ENCODE data around the gene LSM14B. TPM values are rescaled to one million over a fixed set of nuclear protein-coding genes. Genes with fewer than 3 reads are reported as not detected.

LSM14B gene
- total RNA-seq, 1 experiment from 2014 or later: 45.6 TPM

DNA sequence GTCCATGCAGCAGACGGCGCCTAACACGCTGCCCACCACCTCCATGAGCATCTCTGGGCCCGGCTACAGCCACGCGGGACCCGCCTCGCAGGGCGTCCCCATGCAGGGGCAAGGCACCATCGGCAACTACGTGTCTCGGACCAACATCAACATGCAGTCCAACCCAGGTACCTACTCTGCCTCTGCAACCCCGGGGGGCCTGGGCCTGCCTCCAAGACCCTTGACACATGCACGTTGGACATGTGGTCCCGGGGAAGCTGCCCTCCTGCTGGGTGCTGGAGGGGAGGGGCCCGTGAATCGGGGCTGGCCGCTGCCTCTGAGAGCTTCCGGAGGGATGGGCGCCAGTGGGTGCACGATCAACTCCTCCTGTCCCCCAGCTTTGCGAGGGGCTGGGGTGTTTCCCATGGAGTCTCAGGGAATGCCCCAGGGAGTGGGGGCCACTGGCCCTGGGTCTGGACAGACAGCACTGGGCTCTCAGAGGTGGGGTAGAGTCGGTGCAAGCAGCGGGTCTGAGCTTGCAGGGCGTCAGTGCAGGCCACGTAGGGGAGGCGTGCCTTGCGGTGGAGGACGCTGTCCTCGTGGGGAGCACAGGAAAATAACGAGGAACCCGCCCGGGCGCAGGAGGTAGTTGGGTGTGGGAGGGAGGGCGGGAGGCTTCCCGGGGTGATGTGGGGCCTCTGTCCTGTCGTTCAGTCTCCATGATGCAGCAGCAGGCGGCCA, 40.6 kb downstream of the LSM14B start:
- no peak for DNase-seq (ENCODE audit: low spot score)

DNA sequence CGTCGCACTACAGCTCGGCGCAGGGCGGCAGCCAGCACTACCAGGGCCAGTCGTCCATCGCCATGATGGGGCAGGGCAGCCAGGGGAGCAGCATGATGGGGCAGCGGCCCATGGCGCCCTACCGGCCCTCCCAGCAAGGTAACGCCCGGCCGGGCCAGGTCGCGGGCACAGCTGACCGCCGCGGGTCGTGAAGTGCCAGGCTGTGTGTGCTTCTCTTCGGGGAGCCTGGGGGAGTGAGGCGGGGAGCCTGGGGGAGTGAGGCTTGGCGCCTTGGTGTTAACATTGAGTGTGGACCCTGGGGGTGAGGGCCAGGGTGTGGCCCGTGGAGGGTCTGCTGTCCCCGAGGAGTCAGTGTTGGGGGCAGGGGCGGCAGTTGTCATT, 41.2 kb downstream of the LSM14B start:
- DNase-seq (ENCODE audit: low spot score): no peak

DNA sequence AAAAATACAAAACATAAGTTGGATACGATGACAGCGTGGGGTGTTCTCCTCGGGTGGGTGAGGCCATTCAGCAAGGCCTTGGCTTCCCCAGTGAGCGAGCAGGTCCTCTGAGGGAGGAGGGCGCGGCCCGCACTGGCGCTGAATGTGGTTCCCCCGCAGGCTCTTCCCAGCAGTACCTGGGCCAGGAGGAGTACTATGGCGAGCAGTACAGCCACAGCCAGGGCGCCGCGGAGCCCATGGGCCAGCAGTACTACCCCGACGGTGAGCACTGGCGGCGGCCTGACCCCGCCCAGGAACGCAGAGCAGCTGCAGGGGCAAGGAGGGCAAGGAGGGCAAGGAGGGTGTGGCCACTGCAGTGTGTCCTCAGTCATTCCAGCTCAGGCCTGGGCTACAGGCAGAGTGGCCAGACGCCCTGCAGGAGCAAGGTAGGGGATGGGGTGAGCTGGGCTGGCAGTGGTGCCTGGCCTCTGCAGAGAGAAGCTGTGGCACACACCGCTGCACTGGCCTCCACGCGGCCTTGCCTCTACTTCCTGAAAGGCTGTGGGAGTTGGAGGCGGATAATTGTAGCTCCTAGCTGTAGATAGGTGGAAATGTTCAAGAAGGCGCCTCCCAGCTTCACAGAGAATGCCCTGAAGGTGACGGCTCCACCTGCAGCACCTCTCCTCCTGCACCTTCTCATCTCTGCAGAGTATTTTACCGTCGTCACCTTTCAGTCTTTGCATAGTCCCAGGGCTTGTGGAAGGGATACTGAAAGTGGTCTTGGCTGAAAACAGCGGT, 41.9 kb downstream of the LSM14B start:
- DNase-seq (ENCODE audit: low spot score): no peak

DNA sequence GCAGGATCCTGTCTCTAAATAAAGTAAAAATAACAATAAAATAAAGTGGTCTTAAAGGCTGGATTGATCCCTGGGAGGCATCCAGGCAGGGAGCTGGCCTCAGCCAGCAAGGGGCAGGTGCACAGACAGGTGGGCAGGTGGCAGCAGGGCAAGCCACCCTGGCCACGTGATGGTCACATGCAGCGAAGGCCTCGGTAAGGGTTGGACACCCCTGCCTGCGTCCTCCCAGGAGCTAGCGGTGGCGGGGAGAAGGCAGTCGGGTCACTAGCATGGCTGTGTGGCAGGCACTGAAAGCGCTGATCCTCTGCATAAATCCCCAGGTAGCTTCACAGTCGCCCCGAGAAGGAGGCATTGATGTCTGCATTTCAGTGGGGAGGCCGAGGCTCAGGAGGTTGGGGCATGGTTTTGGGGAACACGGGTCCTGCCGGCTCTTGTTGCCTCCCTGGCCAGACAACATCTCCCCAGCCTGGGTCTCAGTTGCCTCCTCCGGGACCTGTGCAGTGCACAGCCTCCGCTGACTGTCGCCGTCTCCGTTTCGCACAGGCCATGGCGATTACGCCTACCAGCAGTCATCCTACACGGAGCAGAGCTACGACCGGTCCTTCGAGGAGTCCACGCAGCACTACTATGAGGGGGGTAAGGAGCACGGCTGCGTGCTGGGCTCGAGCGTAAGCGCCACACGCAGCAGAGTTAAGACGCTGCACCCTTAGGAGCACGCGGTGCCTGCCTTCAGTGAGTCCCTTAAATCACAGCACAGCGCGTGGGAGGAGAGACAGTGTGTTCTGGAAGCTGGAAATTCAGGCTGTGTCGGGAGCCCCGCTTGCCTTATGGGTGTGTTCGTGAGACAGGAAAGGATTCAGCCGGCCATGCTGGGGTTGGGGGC, 42.8 kb downstream of the LSM14B start:
- no peak for DNase-seq (ENCODE audit: low spot score)

DNA sequence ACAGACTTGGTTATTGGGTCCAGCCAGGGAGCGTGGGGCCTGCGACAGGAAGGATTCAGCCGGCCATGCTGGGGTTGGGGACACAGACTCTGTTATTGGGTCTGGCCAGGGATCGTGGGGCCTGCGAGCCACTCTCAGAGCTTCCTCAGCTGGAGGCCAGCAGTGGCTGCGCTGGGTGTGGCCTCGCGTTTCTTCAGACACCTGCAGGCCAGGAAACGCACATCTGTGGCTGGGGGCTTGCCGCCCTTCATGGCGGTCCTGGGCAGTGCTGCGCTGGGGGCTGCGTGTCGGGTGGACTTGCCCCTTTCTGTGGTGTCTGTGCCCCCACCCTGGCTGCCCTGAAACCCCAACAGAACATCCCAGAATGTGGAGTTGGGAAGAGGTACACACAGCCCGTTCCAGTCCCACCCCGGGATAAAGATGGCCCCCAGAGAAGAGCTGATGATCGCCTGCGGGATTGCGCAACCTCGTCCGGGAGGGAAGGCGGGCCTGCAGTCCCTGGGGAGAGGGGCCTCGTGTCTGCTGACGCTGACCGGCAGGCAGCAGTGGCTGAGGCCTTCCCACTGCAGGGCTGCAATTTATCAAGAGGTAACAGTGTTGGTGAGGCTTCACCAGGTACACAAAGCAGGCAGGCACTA, 43.6 kb downstream of the LSM14B start:
- DNase-seq (ENCODE audit: low spot score): no peak

DNA sequence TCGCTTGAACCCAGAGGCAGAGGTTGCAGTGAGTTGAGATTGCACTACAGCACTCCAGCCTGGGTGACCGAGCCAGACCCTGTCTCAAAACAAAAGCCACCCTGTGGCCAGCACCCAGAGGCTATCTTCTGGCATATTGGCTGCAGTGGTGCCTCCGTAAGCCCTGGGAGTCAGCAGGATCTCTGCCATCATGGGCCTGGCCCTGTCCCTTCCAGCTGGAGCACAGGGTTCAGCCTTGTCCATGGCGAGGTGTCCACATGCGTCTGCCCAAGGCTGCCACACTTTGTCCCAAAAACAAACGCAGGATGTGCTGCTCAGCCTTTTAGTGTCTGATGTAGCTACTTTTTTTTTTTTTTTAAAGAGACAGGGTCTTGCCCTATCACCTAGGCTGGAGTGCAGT, 45.2 kb downstream of the LSM14B start:
- DNase-seq (ENCODE audit: low spot score): no peak

DNA sequence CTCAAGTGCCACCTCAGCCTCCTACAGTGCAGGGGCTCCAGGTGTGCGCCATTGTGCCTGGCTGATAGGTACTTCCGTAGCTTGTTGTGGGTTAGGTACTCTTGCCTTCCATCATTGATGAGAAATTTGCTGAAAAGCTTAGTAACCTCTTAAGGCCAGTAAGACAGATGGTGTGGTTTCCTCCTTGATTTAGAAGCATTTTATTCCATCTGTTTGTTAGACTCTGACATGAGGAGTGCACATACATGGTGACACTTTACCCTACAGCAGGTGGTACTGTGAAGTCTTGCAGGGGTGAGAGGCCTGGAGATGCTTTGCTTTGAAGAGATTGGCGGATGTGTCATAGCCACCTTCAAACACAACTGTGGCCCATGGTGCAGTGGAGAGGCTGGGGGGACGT, 45.8 kb downstream of the LSM14B start:
- DNase-seq (ENCODE audit: low spot score): no peak

DNA sequence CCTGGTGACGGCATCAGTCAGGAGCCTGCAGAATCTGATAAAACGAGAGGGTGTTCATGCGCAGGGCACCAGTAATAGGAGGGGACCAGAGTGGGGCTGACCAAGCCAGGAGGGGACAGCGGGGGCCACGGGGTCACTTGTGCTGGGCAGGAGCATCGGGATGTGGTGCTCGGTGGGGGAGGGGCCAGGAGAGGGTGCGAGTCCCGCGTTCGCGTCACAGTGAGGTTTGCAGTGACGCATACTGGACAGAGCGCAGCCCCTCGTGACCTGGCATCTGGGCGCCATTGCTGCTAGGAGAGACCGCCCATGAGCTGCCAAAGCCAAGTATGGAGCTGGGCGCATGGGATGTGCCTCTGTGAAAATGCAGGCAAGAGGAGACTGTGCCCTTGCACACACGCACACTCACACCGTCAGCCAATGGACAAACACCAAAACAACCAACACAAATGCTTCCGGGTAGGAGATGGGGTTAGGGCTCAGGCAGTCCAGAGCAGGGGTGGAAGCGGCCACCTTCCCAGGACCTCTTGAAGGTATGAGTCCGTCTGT, 46.7 kb downstream of the LSM14B start:
- no peak for DNase-seq (ENCODE audit: low spot score)

DNA sequence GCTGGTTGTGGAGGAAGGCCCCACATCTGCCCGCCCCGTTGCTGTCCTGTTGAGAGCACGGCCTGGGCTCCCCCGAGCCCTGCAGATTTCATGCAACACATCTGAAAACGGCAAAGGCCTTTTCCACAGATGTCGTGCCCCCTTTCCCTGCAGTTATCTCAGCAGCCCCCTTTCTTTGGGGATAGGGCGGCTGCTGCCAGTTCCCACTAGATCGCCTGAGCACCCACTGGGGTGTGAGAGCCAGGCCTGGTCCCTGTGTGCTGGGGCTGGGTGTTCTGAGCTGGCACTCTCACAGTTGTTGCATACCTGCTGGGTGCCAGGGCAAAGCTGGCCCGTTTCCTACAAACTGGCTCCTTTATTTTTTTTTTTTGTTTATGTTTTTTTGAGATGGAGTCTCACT, 48.3 kb downstream of the LSM14B start:
- DNase-seq (ENCODE audit: low spot score): no peak

DNA sequence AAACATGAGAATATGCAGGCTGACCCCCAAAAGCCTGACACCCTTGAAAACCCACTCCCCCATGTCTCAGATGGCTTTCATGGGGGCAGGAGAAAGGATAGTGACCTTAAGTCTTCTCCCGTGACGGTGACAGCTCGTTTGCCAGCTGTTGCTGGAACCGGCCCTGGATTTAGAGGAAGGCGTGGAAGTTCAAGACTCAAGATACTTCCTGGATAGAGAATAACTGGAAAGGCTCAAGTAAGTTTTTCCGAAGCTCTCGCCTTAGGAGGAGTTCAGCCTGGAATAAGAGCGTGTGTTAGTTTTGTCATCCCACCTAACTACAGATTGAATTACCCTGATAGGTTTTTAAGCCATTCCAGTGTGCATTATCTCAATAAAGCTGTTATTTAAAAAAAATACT, 49.0 kb downstream of the LSM14B start:
- DNase-seq (ENCODE audit: low spot score): no peak

DNA sequence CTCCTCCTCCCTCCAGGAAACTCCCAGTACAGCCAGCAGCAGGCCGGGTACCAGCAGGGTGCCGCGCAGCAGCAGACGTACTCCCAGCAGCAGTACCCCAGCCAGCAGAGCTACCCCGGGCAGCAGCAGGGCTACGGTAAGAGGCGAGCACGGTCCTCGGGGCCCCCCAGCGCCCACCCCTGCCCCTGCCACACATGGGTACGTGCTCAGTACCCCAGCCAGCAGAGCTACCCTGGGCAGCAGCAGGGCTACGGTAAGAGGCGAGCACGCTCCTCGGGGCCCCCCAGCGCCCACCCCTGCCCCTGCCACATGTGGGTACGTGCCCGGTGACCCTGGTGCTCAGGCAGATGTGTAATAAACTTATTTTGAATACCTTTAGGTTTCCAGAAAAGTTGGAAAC, 50.4 kb downstream of the LSM14B start:
- DNase-seq (ENCODE audit: low spot score): no peak

DNA sequence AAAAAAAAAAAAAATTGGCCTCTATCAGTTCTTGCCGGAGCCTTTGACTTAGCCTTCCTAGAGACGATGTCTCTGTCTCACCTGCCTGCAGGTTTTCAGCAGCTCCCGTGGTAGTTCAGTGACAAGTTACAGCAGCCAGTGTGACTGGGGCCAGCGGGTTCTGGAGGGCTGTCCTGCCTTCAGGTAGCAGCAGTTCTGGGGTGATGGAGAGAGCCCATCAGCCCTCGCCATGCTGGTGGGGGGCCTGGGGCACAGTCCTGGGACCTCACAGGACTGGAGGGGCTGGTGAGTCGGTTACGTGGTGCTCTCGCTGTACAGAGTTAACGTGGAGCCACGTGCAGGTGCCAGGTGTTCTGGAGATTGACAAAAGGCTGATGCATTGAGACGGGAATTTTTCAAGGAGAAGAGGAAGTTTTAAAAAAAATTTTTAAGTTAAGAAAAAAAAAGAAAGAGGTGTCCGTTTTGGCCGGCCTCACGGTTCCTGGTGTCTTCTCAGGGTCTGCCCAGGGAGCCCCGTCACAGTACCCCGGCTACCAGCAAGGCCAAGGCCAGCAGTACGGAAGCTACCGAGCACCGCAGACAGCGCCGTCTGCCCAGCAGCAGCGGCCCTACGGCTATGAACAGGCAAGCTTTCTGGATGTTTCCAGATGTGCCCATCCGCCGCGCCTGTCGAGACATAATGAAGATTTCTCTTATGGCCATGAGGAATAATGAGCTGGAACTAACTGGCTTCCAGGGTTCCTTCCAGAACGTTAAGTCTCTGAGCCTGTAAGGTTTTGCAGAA, 51.9 kb downstream of the LSM14B start:
- DNase-seq (ENCODE audit: low spot score): no peak

DNA sequence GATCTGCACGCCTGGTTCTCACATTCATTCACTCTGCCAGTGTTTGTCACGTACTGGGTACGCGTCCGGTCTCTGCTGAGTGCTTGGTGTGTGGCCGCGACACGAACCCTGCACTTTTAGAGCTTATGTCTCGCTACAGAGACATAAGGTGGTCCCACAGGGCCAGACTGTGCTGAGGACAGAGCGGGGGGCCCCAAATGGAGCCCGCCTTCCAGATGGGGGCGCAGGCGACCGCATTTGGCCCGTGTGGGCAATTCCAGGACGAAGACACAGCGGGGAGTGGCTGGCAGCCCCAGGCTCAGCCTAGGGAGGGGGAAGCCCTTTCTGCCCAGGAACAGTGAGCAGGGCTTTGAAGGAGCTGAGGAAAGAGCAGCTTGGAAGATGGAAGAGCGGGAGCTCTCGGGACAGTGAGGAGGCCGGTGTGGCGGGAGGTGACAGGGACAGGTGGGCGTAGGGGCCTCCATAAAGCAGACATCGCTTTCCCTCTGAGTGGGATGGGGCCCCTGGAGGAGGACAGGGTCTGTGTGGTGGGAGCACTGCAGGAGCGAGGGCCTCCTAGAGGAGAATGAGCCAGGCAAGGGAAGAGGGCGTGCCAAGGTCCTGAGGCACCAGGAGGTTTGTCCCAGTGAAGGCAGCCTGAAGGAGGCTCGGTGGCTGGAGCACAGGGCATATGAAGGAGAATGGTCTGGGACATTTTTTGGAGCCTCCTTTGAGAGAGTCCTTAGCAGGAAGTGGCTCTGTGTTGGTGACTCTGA, 52.8 kb downstream of the LSM14B start:
- DNase-seq (ENCODE audit: low spot score): no peak

DNA sequence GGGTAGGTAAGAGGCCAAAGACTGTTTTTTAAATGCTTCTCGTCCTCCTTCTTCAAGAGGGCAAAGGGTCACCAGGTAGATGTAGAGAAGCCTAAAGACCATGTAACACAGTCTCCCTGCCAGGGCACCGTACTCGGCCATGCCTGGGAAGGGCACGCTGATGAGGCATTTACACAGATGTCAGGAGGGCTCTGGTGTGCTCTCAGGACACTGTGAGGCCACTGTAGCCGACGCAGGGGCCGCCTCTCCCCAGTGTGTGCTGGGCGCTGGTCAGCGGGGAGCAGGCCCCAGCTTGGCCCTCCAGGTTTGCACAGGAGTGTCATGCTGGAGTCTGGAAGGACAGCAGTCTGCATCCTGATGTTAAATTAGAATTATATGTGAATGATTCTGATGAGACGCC, 53.4 kb downstream of the LSM14B start:
- DNase-seq (ENCODE audit: low spot score): no peak

DNA sequence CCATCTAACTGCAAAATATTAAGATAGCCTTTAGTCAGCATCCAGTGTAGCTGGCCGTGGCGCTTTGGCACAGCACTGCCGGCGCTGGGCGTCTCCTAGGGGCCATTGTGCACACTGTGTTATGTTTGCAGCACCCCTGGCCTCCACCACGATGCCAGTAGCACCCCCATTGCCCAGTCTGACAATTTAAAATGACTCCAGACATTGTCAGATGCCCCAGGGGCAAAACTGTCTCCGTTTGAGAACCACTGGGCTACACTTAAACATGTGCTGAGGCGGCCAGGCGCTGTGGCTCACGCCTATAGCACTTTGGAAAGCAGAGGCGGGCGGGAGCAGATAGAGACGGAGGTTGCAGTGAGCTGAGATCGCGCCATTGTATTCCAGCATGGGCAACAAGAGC, 54.6 kb downstream of the LSM14B start:
- no peak for DNase-seq (ENCODE audit: low spot score)

DNA sequence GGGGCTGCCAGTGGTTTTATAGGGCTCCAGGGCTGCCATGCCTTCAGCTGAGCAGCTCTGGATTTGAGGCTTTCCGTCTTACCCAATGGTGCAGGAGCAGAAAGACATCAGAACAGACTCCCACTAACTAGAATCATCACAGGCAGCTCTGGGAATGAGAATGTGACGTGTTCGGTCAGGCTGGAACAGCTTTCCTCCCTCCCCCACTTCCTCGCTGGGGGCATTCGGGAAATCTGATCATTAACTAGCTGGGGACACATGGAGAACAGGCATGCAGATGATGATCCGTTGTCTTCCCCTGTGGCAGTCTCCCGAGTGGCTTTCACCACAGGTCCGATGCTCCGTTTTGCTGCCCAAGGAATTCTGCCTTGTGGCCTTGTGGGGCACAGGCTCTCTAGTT, 55.0 kb downstream of the LSM14B start:
- DNase-seq (ENCODE audit: low spot score): no peak

DNA sequence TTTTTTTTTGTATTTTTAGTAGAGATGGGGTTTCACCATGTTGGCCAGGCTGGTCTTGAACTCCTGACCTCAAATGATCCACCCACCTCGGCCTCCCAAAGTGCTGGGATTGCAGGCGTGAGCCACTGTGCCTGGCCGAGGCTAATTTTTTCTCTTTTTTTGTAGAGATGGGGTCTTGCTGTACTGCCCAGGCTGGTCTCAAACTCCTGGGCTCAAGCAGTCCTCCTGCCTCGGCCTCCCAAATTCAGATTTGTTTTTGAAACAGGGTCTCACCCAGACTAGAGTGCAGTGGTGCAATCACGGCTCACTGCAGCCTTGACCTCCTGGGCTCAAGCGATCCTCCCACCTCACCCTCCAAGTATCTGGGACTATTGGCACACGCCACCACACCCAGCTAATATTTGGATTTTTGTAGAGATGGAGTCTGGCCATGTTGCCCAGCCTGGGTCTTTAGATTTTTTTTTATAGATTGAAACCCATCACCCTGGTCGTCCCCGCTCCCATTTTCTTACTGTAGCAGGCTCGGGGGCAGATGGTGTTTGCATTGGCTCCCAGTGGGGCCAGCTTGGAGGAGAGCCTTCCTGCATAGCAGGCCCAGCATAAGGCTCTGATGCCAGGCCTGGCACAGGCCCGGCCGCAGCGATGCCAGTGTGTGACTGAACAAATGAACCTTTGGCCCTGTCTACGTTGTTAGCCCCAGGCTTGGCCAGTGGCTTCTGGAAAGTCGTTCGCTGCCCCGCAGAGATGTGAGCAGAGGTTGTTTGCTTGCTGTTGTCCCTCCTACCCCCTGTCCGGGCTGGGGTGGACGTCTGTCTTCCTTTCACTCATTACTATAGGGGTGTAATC, 56.3 kb downstream of the LSM14B start:
- no peak for DNase-seq (ENCODE audit: low spot score)

DNA sequence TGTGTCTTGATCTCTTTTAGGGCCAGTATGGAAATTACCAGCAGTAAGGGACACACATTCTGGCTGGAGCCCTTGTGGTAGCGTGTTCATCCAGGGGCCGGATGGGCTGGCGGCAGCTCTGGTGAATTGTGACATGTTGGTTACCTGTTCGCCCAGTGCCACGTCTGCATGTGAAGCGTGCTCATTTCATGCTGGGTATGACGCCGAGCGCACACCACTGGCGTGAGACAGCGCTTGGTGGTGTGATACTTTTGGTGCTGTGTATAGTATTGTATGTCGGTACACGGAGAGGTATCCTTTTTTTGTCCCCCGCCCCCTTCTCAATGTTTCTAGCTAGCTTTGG, 56.9 kb downstream of the LSM14B start:
- DNase-seq (ENCODE audit: low spot score): no peak

DNA sequence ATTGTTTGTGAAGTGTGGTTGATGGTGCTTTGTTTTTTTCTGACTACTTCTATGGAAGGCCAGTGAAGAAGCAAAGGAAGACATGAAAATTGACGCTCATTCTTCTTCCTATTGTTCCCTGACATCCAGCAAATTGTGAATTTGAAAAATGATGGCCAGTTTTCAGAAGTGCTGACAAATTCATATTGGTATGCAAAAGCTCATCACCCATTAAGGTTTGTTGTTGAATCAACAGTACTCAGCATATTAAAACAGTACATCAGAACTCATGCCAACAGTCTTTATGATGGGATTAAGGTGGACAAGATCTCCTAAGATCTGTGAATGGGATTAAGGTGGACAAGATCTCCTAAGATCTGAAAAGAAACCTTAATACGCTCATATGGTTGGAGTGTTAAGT, 59.5 kb downstream of the LSM14B start:
- DNase-seq (ENCODE audit: low spot score): no peak

All from A172 (cell line).